NCI-H345 treated with DMSO at 0.1 percent for 48 hours (cell line): ENCODE results near the gene RPS6KA3.
"Not testable (repeated sequence)": the region's sequence is repeated elsewhere in the genome, so short reads cannot be mapped to it uniquely, and the experiment has no call there.

Experiments used
- DNase-seq: peaks from one replicate; lab custom pipeline; 2025; ENCODE audit not compliant: unreplicated experiment; lab: John Stamatoyannopoulos, UW

RPS6KA3 gene

DNA sequence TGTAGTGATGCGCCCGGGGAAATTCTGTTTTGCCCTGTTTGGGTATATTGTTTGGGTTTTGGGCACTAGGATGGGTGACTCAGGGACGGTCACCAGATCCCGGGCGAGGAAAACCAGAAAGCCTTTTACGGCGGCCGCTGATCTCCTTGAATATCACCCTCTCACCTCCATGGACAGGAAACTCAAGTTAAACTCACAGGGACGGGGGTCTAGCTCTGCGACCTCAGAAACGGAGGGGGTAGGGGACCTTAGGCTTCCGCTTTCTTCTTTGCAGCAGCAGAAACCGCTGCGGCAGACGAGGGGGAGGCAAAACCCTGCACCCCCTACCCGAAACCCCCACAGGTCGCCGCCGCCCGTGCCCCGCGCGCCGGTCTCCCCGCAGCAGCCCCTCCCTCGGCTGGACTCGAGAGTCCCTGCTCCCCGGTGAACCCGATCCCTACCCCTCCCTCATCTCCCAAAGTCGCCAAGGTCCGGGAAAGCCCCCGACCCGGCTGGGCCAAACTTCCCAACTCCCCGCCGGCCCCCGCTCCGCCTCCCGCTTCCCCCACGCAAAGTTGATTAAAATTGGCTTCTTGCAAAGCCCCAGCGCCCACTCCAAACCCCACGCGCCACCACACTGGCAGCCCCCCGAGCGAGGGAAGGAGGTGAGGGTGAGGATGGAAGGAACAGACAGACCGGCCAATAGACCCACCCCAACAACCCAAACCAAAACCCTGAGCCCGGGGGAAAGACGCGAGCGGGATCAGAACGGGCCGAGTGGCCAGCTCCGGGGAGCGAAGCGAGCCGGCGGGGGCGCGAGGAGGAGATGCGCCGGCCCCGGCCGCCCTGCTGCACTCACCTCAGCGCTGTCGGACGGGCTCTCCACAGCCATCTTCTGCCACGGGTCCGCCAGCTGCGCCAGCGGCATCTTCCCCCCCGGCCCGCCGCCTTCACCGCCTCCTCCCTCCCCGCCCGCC lies 705 bp downstream of the RPS6KA3 start:
- no peak for DNase-seq

DNA sequence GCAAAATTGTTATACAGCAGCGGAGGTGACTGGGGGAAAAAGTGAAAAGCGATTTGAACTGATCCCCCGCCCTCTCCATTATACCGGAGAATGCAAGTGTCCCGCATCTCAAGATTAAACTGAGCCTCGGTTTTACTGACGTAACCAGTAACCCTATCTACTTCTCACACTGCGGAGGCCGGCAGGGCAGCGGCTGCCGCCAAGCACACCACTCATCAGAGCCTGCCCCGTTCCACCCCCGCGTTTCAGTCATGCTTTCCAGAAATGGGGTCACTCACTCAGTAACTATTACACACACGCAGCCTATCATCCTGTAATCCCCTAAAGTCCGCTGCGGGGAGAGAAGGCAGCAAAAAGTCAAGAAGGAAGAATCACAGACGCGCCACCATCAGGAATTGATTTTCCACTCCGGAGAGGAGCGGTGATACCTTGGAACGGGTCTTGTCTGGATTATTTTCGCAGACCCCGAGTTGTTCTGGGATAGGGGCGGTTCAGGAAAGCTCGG lies 1.4 kb downstream of the RPS6KA3 start:
- no peak for DNase-seq

DNA sequence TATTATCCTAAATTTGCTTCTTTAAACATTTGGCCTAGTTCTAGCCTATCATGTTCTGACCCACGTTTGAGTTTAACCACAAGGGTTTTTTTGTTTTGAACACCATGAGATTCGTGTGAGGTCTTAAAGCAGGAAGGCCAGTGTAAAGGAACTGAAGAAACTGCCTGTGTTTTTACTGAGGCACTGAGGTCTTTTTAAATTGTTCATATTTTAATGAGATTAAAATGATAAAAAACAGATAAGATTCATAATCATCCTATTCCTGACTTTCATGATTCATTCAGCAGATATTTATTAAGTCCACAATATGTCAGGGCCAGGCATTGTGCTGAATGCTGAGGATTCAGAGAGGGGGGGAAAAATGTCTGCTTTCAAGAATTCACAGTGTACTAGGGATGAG lies 3.2 kb downstream of the RPS6KA3 start:
- DNase-seq = no peak

DNA sequence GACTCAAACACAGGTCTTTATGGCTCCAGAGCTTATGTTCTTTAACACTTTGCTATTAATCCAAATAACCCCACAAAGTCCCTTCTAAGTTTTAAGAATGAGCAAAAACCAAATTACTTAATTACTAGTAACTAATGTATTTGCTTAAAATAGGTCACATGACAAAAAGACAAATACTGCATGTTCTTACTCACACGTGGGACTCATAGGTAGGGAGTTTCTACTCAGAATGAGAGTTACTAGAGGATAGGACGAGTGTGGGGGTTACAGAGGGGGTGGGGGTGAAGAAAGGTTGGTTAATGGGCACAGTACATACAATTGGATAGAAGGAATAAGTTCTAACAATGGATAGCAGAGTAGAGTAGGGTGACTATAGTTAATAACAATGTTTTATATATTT lies 5.8 kb downstream of the RPS6KA3 start:
- no peak for DNase-seq

DNA sequence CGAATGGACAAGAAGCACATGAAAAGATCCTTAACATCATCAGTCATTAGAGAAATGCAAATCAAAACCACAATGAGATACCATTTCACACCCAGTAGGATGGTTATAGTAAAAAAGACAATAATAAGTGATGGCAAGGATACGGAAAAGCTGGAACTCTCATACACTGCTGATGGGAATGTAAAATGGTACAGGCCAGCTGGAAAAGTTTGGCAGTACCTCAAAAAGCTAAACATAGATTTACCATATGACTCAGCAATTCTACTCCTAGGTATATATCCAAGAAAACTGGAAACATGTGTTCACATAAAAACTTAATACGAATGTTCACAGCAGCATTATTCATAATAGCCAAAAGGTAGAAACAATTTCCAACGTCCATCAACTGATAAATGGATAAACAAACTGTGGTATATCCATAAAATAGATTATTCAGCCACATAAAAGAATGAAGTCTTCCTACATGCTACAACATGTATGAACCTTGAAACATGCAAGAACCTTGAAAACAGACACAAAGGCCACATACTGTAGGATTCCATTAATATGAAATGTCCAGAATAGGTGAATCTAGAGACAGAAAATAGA lies 11.9 kb downstream of the RPS6KA3 start:
- DNase-seq = no peak

DNA sequence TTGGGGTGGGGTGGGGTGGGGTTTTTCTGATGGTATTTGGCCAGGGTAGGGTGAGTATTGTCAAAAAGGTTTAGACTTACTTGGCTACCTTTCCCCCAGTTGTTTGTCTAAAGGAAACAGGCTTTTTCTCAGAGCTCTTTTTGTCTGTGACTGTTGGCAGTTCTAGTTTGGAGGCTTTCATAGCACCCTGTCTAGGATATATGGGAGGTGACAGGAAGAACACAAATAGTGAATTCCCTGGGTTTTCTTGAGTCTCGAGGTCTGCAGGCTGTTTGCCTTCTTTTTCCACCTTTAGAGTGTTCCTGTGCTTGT lies 13.5 kb downstream of the RPS6KA3 start:
- no peak for DNase-seq

DNA sequence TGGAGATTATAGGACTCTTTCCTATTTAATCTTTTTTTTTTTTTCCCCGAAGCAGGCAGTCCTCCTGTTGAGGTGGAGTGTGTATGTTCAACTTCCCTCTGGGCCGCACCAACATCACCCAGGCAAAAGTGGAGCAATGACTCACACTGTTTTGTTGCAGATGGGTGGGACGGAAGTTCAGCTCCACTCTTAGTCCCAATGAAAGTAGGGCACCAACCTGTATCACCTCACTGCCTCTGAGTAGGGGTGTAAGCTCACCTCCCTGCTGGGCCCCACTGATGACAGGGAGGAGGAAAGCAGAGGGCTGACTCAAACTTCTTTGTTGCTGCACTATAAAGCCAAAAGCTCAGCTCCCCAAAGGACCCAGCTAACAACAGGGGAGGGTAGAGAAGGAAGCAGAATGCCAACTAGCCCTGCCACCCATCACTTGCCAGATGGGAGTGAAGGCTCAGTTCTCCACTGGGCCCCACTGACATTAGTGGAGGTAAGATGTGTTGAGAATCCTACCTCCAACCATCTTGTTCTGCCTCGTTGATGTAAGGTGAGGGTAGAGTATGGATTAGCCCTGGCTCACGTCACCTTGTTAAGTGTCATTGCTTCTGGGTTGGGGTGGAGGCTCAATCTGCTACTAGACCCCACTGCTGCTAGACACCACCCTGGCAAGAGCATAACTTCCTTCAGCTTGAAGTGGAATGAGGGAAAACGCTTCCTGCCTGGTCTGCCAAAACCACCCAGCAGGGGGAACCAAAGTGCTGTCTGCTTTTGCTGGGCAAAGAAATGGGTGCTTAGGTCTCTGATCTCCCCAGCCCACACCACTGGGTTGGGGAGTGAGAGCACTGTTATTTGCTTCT lies 14.1 kb downstream of the RPS6KA3 start:
- DNase-seq = no peak

DNA sequence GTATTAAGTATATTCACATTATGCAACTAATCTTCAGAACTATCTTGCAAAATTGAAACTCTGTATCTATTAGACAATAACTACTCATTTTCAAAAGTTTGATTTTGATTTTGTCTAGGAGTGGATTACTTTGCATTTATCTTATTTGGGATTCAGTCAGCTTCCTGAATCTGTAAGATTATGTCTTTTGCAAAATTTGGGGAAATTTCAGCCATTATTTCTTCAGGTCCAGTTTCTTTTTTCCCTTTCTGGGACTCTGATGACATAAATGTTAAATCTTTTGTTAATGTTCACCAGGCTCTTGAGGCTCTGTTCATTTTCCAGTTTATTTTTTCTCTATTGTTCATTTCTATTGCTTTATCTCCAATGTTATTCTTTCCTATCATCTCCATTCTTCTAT lies 15.0 kb downstream of the RPS6KA3 start:
- DNase-seq = no peak

DNA sequence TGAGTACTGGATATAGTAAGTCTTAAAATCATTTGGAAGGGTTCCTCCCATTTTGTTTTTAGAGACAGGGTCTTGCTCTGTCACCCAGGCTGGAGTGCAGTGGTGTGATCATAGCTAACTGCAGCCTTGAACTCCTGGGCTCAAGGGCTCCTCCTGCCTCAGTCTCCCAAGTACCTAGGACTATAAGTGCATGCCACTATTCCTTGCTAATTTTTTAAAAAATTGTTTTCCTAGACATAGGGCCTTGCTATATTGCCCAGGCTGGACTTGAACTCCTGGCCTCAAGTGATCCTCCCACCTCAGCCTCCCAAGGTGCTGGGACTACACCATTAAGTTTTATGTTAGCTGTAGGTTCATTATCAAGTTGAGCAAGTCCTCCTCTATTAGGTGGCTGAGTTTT lies 16.6 kb downstream of the RPS6KA3 start:
- DNase-seq = not testable (repeated sequence)

DNA sequence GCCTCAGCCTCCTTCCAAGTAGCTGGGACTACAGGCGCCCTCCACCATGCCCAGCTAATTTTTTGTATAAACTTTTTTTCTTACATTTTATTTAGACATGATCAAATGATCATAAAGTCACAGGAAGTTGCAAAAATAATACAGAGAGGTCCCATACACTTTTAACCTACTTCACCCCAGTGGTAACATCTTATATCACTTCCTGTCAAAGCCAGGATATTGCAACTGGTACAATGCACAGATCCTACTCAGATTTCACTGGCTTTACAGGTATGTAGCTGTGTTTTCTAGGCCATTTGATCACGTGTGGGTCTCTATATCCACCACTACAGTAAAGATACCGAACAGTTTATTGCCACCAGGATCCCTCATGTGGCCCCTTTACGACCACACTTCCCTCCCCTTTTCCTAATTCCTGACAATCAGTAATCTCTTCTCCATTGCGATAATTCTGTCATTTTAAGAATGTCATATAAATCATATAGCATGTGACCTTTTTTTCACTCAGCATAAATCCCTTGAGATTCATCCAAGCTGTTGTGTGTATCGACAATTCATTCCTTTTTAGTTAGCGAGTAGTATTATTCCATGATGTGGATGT lies 18.0 kb downstream of the RPS6KA3 start:
- DNase-seq = no peak

DNA sequence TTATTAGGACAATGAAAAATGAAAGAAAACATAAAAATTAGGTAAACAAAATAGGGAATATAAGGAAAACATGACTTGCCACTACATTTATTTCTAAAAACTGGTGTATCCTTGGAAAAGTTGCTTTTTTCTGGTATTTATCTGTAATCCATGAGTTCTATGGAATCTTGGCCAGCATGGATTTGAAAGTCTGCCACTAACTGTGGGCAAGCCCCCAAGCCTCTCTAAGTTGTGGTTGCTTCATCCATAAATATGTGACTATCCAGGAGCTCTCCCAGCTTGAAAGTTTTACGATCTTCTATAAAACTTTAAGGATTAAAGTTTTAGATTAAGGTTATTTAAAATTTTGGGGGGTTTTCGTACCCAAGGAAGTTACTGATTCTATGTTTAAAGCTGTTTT lies 21.8 kb downstream of the RPS6KA3 start:
- DNase-seq = no peak

DNA sequence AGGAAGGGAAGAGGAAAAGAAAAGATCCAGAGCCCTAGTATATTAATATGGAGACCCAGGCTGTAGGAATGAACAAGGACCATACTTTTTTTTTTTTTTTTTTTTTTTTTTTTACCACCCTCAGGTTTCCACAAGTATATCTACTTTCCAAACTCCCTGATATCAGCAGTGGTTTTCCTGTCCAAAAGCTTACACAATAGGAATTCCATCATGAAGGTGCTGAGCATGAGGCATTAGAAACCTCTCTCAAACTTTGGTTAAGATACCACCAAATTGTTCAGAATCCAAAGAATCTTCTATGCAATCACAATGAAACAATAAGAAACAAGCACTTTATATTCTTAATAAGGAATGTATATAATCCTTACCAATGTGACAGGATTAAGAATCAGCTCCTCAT lies 26.5 kb downstream of the RPS6KA3 start:
- DNase-seq = no peak

DNA sequence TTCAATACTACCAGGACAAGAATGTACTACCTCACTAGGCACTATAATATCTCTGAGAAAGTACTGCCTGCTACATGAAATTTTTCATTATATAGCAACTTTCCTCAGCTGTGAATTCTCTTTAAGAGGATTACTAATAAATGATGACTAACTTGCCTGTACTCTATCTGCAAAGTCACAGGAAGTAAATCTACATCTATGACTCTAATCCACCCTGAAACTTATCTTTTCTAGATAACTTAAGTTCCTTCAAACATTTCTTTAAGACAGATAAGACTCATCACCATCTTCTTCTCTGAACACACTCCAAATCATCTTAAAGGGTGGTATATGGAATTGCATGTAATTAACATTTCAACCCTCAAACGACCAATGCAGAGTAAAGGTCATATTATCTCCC lies 28.8 kb downstream of the RPS6KA3 start:
- DNase-seq = no peak

DNA sequence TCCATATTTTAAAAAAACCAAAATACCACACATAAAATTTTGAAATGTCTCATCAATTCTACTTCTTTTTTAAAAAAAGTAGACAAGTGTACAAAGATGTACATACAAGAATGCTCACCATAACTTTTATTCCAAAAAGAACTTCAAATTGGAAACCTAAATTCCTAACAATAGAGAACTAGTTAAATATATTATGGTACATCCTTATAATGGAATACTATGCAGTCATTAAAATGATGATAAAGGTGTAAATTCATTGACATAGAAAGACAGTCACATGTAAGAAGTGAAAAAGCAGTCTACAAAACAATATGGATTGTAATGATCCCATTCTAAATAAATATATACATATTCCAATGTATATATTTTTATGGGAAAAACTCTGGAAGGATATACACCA lies 31.0 kb downstream of the RPS6KA3 start:
- no peak for DNase-seq

DNA sequence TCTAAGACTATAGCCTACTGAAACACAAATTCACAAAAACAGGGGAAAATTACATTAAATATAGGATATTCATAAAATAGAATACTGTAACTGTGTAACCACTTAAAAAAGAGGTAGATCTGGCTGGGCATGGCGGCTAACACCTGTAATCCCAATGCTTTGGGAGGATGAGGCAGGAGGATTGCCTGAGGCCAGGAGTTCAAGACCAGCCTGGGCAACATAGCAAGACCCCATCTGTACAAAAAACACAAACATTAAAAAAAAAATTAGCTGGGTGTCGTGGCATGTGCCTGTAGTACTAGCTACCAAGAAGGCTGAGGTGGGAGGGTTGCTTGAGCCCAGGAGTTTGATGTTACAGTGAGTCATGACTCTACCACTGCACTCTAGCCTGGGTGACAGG lies 33.4 kb downstream of the RPS6KA3 start:
- DNase-seq = no peak

DNA sequence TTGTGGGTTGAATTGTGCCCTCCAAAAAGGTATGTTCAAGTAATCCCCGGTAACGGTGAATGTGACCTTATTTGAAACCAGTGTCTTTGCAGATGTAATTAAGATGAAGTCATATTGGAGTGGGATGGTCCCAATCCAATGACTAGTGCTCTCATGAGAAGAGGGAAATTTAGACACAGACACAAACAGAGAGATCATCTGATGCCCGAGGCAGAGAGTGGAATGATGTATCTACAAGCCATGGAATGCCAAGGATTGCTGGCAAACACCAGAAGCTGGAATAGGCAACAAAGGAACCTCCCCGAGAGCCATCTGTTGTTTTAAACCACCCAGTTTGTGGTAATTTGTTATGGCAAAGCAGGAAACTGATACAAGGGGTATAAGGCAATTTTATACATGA lies 35.1 kb downstream of the RPS6KA3 start:
- DNase-seq = no peak

DNA sequence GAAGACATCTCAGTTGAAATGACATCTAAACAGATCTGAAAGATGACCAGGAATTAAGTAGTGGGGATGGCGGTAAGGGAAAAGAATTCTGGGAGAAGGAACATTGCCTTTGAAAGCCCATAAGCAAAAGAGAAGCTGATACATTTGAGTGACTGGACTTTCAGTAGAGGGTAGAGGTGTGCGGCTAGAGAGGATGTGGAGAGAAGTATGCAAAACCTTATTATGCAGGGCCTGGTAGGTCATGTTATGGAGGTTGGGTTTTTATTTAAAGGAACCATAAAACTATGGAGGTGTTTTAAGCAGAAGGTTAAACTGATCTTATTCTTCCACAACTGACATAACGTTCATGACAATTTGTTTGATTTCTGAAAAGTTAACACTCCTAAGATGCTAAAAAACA lies 36.3 kb downstream of the RPS6KA3 start:
- no peak for DNase-seq

DNA sequence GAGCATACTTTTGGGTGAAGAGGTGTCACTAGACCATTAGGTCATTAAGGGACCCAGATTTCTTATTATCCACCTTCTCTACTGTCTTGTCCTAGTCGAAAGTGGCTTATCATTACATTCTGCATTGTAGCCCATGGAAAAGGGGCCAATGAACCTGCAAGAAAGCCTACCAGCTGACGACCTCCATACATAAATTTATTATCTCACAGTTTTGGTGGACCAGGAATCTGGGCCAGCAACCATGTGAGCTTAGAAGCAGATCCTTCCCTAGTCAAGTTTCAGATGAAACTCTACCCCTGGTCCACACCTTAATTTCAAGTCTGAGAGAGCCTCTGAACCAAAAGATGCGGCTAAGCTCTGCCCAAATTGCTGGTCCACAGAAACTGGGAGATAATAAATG lies 37.6 kb downstream of the RPS6KA3 start:
- DNase-seq = no peak

DNA sequence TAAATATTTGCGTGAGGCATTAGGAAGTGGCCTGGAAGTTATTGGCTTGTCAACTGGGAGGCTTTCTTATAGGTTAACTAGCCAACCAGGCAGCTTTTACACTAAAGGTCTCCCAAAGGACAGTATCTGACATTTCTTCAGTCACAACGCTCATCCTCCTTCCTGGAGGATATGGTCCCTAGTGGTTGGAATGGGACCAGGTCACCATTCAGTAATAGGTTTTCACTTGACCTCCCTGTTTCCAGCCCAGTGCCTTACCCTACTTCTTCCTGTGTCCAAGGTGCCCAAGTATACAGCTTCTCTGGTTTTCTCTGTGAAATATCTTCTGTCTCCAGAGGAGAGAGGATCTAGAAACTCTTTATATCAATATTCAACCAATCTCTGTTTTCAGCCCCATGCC lies 38.5 kb downstream of the RPS6KA3 start:
- no peak for DNase-seq

DNA sequence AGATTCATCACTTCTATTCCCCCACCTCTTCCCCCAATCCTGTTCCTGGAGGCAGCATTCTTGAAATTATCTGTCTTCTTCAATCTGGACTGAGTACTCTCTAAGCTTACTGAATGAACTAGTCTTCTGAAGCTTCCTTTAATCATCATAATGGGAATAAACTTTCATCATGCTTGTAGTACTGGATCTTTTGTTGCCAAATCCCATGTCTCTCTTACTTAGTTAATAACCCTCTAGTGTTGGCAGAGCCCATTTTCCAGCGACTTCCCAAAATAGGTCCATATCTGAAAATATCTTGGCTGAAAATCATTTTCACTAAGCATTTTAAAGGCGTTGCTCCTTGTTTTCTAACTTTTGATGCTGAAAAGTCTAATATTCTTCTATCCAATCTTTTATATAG lies 39.6 kb downstream of the RPS6KA3 start:
- DNase-seq = no peak

DNA sequence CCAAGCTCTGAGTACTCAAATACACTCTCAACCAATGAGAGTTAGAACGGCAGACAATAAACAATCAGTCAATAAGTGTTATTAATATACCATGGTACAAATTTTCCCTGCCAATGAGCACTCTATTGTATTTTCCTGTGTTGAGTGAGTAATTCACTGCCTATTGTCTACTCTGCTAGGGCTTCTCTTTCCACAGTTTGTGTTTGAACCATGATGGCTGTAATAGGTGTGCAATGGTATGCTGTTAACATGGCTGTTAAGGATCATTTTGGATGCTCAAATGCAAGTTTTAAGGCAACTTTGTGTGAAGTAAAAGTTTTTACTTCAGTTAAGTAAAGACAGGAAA lies 41.2 kb downstream of the RPS6KA3 start:
- no peak for DNase-seq
